GM12872 (cell line): ENCODE measurements around the gene MOK.

ENCODE experiments used
- TF ChIP-seq, protein P1 (sequence below): IDR thresholded peaks from 3 replicates; pipeline ENCODE4 v1.5.1; 2011; ENCODE audit warnings: low read depth, mild to moderate bottlenecking, low read length, moderate library complexity; ENCODE audit not compliant: insufficient read depth

Gene MOK

DNA sequence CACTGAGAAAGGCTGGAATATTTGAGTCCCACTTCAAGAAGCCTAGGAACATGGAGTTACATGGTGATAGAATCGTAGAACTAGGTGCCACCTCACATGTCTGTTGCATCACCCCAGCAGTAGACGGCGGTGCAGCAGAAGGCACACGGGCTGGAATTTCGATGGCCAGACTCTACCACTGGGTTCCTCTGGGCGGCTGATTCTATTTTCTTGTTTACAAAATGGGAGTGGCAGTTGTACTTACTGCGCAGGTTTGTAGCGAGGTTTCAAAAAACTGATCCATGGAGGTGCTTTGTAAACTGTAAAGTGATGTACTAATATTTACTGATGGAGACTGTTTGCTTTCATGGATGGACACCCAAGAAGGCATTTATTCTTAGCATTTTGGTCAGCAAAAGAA, 119.6 kb downstream of the MOK start:
- TF ChIP-seq, protein P1, sequence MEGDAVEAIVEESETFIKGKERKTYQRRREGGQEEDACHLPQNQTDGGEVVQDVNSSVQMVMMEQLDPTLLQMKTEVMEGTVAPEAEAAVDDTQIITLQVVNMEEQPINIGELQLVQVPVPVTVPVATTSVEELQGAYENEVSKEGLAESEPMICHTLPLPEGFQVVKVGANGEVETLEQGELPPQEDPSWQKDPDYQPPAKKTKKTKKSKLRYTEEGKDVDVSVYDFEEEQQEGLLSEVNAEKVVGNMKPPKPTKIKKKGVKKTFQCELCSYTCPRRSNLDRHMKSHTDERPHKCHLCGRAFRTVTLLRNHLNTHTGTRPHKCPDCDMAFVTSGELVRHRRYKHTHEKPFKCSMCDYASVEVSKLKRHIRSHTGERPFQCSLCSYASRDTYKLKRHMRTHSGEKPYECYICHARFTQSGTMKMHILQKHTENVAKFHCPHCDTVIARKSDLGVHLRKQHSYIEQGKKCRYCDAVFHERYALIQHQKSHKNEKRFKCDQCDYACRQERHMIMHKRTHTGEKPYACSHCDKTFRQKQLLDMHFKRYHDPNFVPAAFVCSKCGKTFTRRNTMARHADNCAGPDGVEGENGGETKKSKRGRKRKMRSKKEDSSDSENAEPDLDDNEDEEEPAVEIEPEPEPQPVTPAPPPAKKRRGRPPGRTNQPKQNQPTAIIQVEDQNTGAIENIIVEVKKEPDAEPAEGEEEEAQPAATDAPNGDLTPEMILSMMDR: no peak

DNA sequence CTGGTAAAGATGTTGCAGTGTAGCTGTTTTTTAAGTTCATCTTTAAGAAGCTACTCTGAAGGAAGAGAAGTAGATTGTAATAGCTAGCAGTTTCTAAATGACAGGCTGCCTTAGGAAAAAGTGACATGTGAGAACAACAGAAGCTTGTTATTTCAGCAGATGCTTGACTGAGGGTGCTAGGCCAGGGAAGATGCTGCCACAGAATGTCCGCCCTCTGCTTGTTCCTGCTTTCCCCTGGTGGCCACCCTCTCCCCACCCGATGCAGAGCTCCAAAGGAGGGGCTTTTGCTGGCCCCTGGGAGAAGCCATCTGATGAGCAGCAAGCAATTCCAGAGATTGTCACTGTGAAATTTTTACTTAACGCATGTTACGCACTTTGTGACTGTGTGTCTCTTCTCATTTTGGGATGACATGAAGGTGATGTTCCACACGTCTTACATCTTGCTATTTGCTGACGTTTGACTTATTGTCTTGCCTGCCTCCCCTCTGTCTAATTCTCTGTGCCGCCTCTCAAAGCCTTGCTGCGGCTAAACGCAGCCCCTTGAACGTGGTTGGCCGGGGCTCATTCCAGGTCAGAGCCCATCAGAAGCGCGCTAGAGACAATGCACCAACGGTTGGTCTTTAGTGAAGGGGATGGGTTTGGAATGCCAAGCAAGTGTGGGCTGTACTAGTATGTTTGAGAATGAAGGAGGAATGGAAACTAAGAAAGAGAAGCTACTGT, 120.5 kb downstream of the MOK start:
- TF ChIP-seq, protein P1: no peak

DNA sequence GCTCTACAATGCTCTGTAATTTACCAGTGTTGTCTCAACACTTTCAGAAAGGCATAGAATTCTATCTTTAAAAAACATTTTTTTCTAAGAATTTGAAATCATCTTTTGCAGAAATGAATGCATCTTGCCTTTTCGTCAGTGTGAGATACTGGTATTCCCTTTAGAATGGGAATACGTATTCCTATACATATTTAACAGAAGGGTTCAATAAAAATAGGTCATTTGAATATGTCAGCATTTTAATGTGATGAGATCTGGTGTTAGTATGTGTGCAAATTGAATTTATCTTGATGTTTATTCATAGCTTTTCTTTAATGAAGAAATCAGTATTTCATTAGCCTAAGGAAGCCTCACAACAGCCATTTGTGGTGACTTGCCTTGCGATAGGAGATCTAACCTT, 121.1 kb downstream of the MOK start:
- TF ChIP-seq, protein P1: no peak

DNA sequence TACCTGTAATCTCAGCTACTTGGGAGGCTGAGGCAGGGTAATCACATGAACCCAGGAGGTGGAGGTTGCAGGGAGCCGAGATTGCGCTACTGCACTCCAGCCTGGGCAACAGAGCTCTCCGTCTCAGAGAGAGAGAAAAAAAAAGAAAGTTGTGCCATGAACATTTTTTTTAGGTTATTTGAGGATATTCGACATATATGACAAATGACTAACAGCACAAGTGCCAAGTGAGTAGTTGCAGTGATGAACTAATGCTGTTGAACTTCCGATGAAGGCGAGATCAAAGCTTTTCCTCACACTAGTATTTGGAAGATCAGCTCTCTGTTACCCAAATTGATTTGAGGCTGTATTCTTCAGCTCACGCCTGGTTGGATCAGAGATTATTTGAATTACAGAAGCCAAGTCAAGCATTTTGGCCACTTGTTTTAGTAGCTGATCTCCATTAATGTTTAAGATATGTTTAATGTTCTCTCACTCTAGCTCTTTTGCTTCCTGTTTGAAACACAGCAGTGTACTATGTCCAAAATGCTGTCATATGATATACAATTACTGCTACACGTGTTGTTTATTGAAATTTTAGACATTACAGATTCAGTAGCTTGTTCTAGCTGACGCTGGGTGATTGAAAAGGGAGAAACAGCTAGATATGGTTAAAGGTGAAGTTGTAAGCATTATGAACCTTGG, 121.9 kb downstream of the MOK start:
- TF ChIP-seq, protein P1: no peak

DNA sequence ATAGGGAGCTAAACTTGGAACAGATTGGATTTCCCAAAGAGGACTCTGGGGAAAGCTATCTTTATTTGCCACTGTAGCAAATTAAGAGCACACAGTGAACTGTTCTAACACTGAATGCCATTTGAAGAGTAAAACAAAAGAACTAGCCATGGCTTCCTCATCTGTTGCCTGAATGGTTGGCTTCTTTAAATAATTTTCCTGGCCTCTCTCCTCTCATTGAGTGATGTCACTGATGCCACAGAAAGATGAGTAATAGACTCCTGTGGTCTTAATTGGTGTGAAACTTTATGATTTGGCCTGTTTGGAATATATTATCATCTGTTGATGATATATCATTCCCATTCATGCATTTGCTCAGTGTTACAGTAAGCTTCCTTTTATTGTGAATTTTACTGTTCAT, 122.8 kb downstream of the MOK start:
- TF ChIP-seq, protein P1: no peak

DNA sequence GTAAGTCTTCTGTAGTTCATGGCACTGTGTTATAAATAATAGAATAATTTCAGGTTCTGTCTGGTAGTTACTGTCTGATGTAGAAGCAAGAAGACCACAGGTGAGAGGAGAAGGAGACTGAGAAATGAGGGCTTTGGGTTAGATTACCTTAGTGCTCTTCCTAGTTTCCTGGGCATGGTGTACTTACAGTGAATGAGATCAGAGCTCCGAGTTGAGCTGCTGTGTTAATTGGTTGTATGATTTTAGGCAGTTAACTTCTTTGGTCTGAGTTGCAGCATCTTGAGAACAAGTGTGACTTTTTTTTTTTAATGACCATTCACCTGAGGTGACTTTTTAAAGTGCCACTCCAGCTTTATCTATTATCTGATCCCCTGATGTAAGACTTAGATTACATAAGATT, 123.8 kb downstream of the MOK start:
- TF ChIP-seq, protein P1: no peak

DNA sequence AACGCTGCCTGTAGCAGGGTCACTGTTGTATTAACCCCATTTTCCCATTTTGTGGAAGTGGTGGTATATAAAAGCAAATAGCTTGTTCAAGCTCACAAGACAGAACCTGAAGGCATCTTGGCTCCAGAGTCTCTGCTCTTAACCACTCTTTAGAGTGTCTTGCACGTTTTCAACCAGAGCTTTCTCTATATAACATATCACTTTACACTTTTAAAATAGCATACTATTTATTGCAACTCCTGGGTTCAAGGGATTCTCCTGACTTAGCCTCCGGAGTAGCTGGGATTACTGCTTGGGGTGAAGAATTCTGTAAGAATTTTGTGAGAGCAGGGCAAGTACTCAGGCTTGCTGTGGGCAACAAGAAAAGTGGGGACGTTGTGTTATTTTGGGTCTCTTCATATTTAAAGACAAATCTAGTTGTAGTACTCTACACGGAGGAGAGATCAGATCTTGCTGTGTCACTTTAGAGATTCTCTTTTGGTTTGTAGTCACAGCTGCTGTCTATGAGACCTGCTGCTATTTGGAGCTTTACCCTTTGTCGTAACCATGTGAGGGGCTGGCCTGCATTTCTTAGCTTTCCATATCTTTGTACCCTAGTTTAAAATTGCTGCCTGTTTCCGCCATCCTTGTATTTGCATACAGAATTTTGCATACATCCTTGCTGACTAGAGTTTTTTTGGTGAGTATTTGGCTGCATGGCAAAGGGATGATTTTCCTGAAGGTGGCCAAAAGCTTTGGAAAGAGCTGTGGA, 124.5 kb downstream of the MOK start:
- TF ChIP-seq, protein P1: no peak
